ENCODE data around the gene GART. TPM values are rescaled to one million over a fixed set of nuclear protein-coding genes. Genes with fewer than 3 reads are reported as not detected.

Gene GART
- total RNA-seq, 1 experiment from 2014 or later, result 241 TPM

DNA sequence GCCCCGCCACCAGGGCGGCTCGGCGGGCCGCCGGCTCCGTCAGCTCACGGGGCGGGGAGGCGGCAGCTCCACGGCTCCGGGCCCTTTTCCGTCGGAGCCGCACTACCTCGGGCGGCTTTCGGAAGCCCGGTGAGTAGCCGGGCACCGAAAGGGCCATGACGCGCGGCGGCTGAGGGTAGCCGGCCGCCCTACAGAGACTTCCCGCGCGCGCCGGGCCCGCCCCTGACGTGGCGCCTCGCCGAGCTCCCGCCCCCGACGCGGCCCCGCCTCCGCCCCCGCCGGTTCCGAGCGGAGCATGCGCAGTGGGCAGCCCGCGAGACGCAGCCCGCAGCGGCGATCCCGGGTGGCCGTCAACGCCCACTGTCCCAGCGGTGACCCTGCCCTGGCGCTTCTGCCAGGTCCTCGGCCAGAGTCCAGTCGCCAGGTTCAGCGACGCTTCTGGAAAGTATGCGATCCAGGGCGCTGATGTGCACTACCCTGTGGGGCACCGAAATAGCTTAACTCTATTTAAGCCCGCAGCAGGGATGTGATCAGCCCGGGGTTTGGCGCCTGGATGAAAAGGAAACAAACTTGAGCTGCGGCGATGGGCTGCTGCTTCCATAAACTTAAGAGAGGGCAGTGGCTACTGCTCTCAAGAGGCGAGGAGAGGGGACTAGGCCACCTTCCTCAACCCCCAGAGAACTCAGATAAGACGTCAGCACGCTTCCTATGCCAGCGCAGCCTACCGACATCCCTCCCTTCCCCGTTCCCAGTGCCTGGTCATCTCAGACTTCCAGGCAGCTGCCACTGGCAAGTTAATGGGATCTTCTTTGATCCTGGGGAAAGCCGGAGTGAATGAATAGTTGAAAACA, 46.8 kb upstream of the GART start, which contains the start of gene DONSON (continued):
- TF ChIP-seq CTCF (IDR thresholded peaks at IDR 0.05 in 2 of 3, conservative IDR thresholded peaks at IDR 0.05 in 1 of 3; ENCODE audit: borderline replicate concordance in 1 of 3, insufficient read depth in 1 of 3, low read depth in 2 of 3, low read length in 2 of 3), result no peak
- TF ChIP-seq, protein P1, sequence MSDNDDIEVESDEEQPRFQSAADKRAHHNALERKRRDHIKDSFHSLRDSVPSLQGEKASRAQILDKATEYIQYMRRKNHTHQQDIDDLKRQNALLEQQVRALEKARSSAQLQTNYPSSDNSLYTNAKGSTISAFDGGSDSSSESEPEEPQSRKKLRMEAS (IDR thresholded peaks at IDR 0.05), result peak; percentile 26; the same call in 1 of the 2 replicates

DNA sequence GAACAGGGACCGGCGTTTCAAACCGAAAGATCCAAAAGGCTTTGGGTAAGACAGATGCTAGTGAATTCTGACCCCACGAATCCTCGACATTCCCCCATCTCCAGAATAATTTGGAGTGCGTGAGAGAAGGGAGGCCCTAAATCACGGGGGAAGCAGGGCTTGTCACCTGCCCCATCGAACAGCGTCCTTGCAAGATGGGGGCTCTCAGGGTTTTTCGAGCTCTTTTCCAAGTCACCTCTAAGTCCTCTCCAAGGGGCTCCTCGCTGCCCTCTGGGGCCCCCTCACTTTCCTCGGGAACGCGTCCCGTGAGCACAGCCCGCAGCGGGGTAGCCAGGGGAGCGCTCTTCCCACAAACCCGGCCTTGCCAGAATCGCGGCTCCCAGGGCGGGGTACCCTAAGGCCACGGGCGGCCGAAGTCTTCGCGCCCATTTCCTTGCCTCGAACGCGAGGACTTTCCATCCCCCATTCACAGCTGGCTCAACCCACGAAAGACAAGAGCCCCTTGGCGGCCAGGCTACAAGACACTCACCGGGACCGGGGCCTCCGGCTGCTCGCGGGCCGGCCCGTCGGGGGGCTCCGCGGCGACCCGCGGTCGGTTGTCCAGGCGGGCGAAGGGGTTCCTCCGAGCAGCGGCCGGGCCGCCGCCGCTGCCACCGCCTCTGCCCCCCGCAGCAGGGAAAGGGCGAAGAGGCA, 46.0 kb upstream of the GART start:
- peak overlapping the region; percentile 86 for H3K27ac ChIP-seq (ENCODE audit: low read depth, low read length)
- ChIA-PET POLR2A (interaction anchor here (0.7 to 1.6 kb wide), 9 partner anchors 8 to 45 kb away, joined by 3 to 4 read pairs (median 3); partner anchors contain the start of gene SON), RAD21 (ENCODE audit: low non-redundant PET in 1 of 2, low total read pairs in 2 of 2, uncharacterized antibody in 2 of 2, unreplicated experiment in 2 of 2) (no interaction called here), CTCF (interaction anchor here (1.0 to 2.0 kb wide), 3 partner anchors 12 to 816 kb away, joined by 4 to 17 read pairs (median 4); partner anchors contain the start of gene PAXBP1)
- ATAC-seq (peak; percentile 42), DNase-seq (ENCODE audit: low read depth, low spot score) (no peak)
- peaks cover 45% of the 10 kb centered on the region for H3K79me2 ChIP-seq (ENCODE audit: insufficient read depth, low read length)
- peaks cover 14 to 20% of the 10 kb centered on the region in 2 experiments; a peak in 3 of 4 replicates for H3K36me3 ChIP-seq (ENCODE audit: control insufficient read depth in 1 of 2, insufficient read depth in 2 of 2, low read length in 2 of 2)
- H3K4me1 ChIP-seq (ENCODE audit: control insufficient read depth in 1 of 2, insufficient read depth in 2 of 2, low read length in 2 of 2), result peaks cover 6 to 21% of the 10 kb centered on the region in 2 experiments; a peak in 3 of 4 replicates
- TF ChIP-seq ZNF274 (IDR thresholded peaks at IDR 0.05; ENCODE audit: low read depth, low read length) (no peak), ZFX (IDR thresholded peaks at IDR 0.05) (peak; percentile 76)
- H3K27me3 ChIP-seq (ENCODE audit: insufficient read depth, low read length), result no peaks in the 10 kb centered on the region
- H4K20me1 ChIP-seq (ENCODE audit: insufficient read depth), result no peaks in the 10 kb centered on the region
- peak overlapping the region; percentile 95 for H3K4me2 ChIP-seq (ENCODE audit: low read length)
- no peak overlapping the region for H2AFZ ChIP-seq (ENCODE audit: low read depth, low read length, poor library complexity, severe bottlenecking)
- H3K9me2 ChIP-seq (ENCODE audit: insufficient read depth), result no peaks in the 10 kb centered on the region
- peak overlapping the region; percentile 95 for H3K9ac ChIP-seq (ENCODE audit: low read length)
- peak overlapping the region; percentile 86 to 88 for H3K4me3 ChIP-seq (replicated peaks in 1 of 2; ENCODE audit: low read depth in 1 of 2, low read length in 2 of 2)
- BruUV-seq (replicated peaks), result TSS peak; percentile 42
- no peaks in the 10 kb centered on the region for H3K9me3 ChIP-seq (ENCODE audit: control insufficient read depth in 1 of 2, insufficient read depth in 1 of 2, low read depth in 1 of 2, low read length in 2 of 2)
- intact Hi-C loops (cut with micrococcal nuclease), result no loop called here

Measured in HCT116 (cell line).